Measurements from ENCODE around the gene PPM1B.
"Not testable (repeated sequence)": the region's sequence is repeated elsewhere in the genome, so short reads cannot be mapped to it uniquely, and the experiment has no call there.

PPM1B gene

DNA sequence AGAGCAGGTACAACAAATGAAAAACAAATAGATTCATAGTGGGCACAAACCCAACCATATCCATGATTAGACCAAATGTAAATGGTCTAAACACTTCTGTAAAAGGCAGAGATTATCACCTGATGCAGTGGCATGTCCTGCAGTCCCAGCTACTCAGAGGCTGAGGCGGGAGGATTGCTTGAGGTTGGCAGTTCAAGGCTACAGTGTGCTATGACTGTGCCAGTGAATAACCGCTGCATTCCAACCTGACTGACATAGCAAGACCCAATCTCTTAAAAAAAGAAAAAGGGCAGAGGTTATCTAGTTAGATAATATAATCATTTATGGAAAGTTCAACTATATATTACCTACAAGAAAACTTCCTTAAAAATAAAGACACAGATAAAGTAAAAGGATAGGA lies 85.3 kb downstream of the PPM1B start:
- DNase-seq (ENCODE audit: low read depth) = no peak

DNA sequence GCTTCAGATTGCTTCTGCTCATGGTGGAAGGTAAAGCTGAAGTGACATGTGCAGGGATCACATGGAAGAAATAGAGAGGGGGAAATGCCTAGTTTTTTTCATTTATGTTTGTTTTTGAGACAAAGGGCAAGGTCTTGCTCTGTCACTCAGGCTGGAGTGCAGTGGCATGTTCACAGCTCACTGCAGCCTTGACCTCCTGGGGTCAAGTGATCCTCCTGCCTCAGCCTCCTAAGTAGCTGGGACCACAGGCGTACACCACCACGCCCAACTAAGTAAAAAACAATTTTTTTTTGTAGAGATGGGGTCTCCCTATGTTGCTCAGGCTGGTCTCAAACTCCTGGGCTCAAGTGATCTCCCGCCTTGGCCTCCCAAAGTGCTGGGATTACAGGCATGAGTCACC lies 87.0 kb downstream of the PPM1B start:
- DNase-seq (ENCODE audit: low read depth) = not testable (repeated sequence)

DNA sequence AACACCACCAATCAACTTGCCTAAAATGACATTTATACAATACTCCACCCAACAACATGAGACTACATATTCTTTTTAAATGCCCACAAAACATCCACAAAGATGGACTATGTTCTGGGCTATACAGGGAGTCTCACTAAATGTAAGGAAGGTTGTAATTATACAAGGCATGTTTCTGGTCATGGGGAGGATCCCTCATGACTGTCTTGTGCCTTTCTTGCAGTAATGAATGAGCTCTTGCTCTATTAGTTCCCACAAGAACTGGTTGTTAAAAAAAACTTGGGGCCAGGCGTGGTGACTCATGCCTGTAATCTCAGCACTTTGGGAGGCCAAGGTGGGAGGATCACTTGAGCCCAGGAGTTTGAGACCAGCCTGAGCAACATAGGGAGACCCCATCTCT lies 89.1 kb downstream of the PPM1B start:
- DNase-seq (ENCODE audit: low read depth) = not testable (repeated sequence)

DNA sequence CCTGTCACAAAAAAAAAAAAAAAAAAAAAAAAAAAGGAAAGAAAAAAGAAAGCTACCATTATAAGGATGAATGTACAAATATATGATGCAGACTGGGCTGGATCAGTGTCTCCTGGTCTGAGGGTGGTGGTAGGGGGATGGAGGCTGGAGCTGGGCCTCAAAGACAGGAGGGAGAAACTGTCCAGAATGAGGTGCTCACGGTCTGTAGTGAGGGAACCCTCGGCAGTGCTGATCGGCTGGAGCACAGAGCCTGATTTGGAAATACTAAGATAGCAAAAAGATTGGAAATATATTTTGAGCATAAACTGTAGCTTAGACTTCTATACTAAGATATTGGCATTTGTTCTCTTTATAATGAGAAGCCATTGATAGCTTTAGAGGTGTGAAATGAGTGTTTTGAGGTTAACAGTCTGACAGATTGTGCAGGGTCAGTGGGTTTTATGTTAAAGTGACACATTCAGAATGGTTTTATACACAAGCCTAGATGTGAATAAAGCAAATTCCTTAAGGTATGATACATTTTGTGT lies 98.7 kb downstream of the PPM1B start:
- DNase-seq (ENCODE audit: low read depth) = no peak

DNA sequence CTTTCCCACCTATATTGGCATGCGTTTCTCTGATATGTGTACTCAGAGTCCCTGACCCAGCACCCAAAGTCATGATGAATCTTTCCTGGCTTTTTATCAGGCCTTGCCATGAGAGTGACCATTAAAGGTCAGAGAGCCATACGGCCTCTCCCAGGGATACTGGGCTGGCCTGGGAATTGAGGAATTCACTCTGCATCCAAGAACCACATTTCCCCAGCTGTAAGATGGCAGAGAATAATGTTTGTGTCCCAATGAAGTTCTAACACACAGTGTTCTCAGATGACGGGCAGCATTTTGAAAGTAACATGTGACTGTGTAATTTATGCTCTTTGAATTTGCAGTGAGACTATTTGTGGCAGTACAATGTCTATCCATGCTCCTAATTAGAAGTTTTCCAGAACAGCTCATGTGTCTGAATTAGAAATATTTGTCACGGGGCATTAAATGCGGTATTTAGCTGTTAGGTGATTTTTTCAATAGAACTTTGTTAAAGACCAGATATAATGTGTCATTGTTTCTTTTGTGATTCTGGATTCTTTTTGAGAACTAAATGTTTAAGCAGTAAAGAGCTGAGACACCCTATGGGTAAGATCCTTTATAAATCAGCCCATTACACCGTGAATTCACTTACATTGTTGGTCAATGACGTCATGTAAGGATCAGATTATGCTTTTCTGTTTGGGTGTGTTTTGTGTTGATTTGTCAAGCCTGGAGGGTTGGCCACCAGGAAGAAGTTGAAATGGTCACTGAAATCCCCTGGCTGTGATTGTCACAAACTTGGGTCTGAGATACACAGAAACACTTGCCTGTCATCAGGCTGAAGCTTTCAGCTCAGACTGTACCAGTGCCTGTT lies 99.3 kb downstream of the PPM1B start:
- DNase-seq (ENCODE audit: low read depth) = no peak

DNA sequence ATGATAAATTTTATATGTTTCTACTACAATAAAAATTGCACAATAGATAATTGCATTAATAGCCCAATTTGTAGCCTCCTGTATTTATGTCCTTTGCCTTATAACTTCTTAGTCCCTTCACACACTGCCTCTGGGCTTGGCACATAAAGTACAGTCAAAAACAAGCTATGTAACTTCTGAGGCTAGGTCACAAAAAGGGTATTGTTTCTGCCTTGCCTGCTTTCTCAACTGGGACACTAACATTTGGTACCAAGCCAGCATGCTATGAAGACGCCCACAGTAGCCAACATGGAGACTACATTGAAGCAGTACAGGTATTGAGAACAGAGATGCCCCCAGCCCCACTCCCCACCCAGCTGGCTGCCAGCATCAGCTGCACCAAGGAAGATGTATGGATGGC lies 101.2 kb downstream of the PPM1B start:
- no peak for DNase-seq (ENCODE audit: low read depth)

DNA sequence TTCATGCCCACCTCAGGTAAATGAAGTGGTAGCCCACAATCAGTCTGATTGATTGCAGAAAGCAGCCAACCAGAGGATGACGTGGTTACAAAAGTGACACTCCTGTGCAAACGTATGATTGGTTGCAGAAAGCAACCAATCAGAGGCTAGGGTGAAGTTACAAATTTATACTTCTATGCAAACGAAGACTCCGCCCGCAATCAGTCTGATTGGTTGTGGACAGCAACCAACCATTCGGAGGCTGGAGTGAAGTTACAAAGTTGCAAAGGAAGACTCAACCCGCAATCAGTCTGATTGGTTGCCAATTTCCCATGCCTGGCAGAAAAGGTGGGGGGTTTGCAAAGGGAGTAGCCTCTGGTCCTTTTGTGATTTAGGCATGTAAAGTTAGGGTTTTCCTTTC lies 102.6 kb downstream of the PPM1B start:
- no peak for DNase-seq (ENCODE audit: low read depth)

DNA sequence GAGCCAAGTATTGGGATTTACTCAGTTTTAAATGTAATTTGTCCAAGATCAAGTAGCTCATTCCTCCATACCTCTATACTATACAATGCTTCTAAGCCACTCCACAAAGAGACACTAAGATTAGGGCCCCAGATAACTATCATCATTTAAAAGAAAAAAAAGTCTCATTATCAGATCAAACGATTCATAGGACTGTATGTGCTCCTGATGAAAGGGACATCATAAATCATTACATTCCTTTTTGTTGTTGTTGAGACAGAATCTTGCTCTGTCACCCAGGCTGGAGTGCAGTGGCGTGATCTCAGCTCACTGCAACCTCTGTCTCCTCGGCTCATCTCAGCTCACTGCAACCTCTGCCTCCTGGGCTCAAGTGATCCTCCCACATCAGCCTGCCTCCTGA lies 104.4 kb downstream of the PPM1B start:
- DNase-seq (ENCODE audit: low read depth) = no peak

- DNase-seq (ENCODE audit: low read depth) = no peak
Measured at GRCh38 chr2:44273596-44273995, 104.9 kb downstream of the PPM1B start.

DNA sequence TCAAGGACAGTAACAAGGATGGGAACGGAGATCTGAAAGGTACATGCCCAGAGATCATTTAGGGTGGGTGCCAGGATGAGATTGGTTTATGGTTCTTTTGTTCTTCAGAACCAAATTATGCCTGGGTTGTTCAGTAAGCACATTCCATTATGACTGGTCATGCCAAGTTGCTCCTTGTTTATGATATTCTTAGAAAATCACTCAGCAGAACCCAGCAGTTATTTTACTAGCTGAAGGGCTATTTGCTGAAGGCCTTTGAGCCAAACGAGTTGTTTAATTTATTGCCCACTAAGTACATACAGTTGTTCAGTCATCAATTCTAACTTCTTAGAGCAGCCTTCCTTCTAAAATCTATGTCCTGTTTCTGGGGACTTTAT lies 107.2 kb downstream of the PPM1B start:
- DNase-seq (ENCODE audit: low read depth) = no peak

DNA sequence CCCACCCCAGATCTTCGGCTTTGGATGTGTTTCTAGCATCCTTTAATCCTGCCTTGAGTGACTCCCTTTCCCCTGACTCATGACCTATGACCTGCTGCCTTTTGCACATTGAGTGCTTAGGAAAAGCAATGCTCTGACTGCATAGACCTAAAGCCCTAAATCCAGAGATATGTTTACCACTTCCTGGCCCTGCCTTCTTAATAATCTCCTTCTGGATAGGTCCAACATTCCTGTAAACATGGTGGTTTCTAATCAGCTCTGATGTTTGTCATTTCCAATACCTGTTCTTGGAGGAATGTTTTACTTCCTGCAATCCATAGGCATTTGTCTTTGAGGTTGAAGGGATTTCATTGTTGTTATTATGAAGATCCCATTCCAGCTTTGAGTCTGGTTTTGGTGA lies 108.9 kb downstream of the PPM1B start:
- no peak for DNase-seq (ENCODE audit: low read depth)

DNA sequence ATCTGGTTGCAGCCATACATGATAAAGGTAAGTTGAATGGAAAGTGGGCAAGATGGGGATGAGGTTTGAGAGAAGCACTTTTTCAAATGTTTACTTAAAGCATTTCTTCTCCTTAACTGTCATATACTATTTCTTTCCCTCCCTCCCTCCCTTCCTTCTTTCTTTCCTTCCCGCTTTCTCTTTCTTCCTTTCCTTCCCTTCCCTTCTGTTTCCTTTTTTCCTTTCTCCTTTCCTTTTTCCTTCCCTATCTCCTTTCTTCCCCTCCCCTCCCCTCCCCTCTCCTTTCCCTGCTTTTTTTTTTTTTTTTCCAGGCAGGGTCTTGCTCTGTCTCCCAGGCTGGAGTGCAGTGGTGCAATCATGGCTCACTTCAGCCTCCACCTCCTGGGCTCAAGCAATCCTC lies 112.2 kb downstream of the PPM1B start:
- no peak for DNase-seq (ENCODE audit: low read depth)

Data from T follicular helper cell (primary cell).